Measurements from ENCODE around the gene TPST1. TPM values are rescaled to one million over a fixed set of nuclear protein-coding genes. Genes with fewer than 3 reads are reported as not detected.
"Not testable (repeated sequence)": the region's sequence is repeated elsewhere in the genome, so short reads cannot be mapped to it uniquely, and the experiment has no call there.

The TPST1 gene
- total RNA-seq, 4 donors from 2014 or later, result 5.4 to 58.6 (median 12.5) TPM

GRCh38 chr7:66379542-66380160, 174.5 kb downstream of the TPST1 start:
- no peak overlapping the region for H3K4me3 ChIP-seq
- no peak for TF ChIP-seq POLR2A (IDR thresholded peaks at IDR 0.05)
- no peak for TF ChIP-seq CTCF (IDR thresholded peaks at IDR 0.05)
- H3K36me3 ChIP-seq, result peaks cover 0 to 4% (median 0%) of the 10 kb centered on the region in 3 donors
- no peak for DNase-seq
- peaks cover 0 to 8% (median 0%) of the 10 kb centered on the region in 4 donors for H3K9me3 ChIP-seq
- no peaks in the 10 kb centered on the region for H3K27me3 ChIP-seq
- no peak overlapping the region for H3K27ac ChIP-seq
- H3K4me1 ChIP-seq, result no peaks in the 10 kb centered on the region

- H3K27me3 ChIP-seq, result no peaks in the 10 kb centered on the region
- H3K4me1 ChIP-seq, result no peaks in the 10 kb centered on the region
- peaks cover 0 to 8% (median 0%) of the 10 kb centered on the region in 4 donors for H3K9me3 ChIP-seq
- H3K4me3 ChIP-seq, result no peak overlapping the region
- TF ChIP-seq POLR2A (IDR thresholded peaks at IDR 0.05), result no peak
- no peak for DNase-seq
- no peak overlapping the region for H3K27ac ChIP-seq
- peaks cover 0 to 4% (median 0%) of the 10 kb centered on the region in 3 donors for H3K36me3 ChIP-seq
Observed at GRCh38 chr7:66380272-66380888, 175.2 kb downstream of the TPST1 start.

- not testable (repeated sequence) for H3K4me3 ChIP-seq, H3K4me1 ChIP-seq, DNase-seq, H3K27ac ChIP-seq, H3K27me3 ChIP-seq, H3K36me3 ChIP-seq, H3K9me3 ChIP-seq
Observed at GRCh38 chr7:66382182-66382923, 177.2 kb downstream of the TPST1 start.

- DNase-seq, H3K36me3 ChIP-seq, H3K27ac ChIP-seq, H3K9me3 ChIP-seq, H3K27me3 ChIP-seq, H3K4me1 ChIP-seq, H3K4me3 ChIP-seq: not testable (repeated sequence)
Observed at GRCh38 chr7:66385191-66385905, 180.2 kb downstream of the TPST1 start.

GRCh38 chr7:66395128-66395571, 190.0 kb downstream of the TPST1 start:
- H3K4me3 ChIP-seq, H3K9me3 ChIP-seq, H3K27ac ChIP-seq, H3K36me3 ChIP-seq, DNase-seq, H3K27me3 ChIP-seq, H3K4me1 ChIP-seq: not testable (repeated sequence)

- not testable (repeated sequence) for H3K4me3 ChIP-seq, DNase-seq, H3K27me3 ChIP-seq, H3K9me3 ChIP-seq, H3K27ac ChIP-seq, H3K4me1 ChIP-seq, H3K36me3 ChIP-seq
Observed at GRCh38 chr7:66396052-66396451, 190.9 kb downstream of the TPST1 start.

- H3K4me1 ChIP-seq, H3K36me3 ChIP-seq, H3K27ac ChIP-seq, H3K27me3 ChIP-seq, DNase-seq, H3K9me3 ChIP-seq, H3K4me3 ChIP-seq: not testable (repeated sequence)
Observed at GRCh38 chr7:66398841-66399240, 193.7 kb downstream of the TPST1 start.

GRCh38 chr7:66399566-66399965, 194.4 kb downstream of the TPST1 start:
- H3K4me3 ChIP-seq, result no peak overlapping the region
- DNase-seq, result no peak
- no peaks in the 10 kb centered on the region for H3K9me3 ChIP-seq
- no peak for TF ChIP-seq POLR2A (IDR thresholded peaks at IDR 0.05)
- no peak for TF ChIP-seq CTCF (IDR thresholded peaks at IDR 0.05)
- H3K27me3 ChIP-seq, result no peaks in the 10 kb centered on the region
- H3K27ac ChIP-seq, result no peak overlapping the region
- no peaks in the 10 kb centered on the region for H3K36me3 ChIP-seq
- no peaks in the 10 kb centered on the region for H3K4me1 ChIP-seq

Data from Peyer's patch (tissue), 4 donors.